HEK293T (cell line): ENCODE measurements around the gene USP22.

ENCODE experiments used
- CTCF ChIA-PET: fragments of 350-600 bp; formaldehyde crosslinking; extraction: SDS; loops from one replicate; lab custom pipeline; 2021; ENCODE audit warnings: antibody characterized with exemption, inconsistent platforms; lab: Yijun Ruan, JAX
- POLR2A ChIA-PET: fragments of 350-600 bp; formaldehyde crosslinking; extraction: SDS; loops from one replicate; lab custom pipeline; 2020; ENCODE audit warnings: antibody characterized with exemption, inconsistent platforms; lab: Yijun Ruan, JAX
- DNase-seq: peaks from one replicate; pipeline ENCODE4 v3.0.0; 2012; ENCODE audit warnings: mixed read lengths; ENCODE audit errors: extremely low spot score
- ARNT ChIP-seq: fragments of 450-650 bp; IDR thresholded peaks from 2 replicates; pipeline ENCODE4 v1.6.1; 2017; ENCODE audit warnings: mild to moderate bottlenecking
- BHLHE40 ChIP-seq: fragments of 450-650 bp; IDR thresholded peaks from 2 replicates; pipeline ENCODE4 v1.6.1; 2016; ENCODE audit warnings: mild to moderate bottlenecking, moderate library complexity, borderline replicate concordance
- CTBP1 ChIP-seq: fragments of 450-650 bp; IDR thresholded peaks from 2 replicates; pipeline ENCODE4 v1.6.1; 2016; ENCODE audit warnings: borderline replicate concordance
- ELF4 ChIP-seq: fragments of 450-650 bp; IDR thresholded peaks from 2 replicates; pipeline ENCODE4 v1.6.1; 2017; ENCODE audit warnings: antibody characterized with exemption
- FOXA1 ChIP-seq: fragments of 450-650 bp; IDR thresholded peaks from 2 replicates; pipeline ENCODE4 v1.6.1; 2016; ENCODE audit warnings: mild to moderate bottlenecking
- FOXK2 ChIP-seq: fragments of 450-650 bp; IDR thresholded peaks from 2 replicates; pipeline ENCODE4 v1.6.1; 2016; ENCODE audit warnings: mild to moderate bottlenecking
- FOXM1 ChIP-seq: fragments of 450-650 bp; IDR thresholded peaks from 2 replicates; pipeline ENCODE4 v1.6.1; 2017; ENCODE audit warnings: mild to moderate bottlenecking, borderline replicate concordance
- HDGF ChIP-seq: fragments of 450-650 bp; IDR thresholded peaks from 2 replicates; pipeline ENCODE4 v1.6.1; 2017; ENCODE audit warnings: antibody characterized with exemption, borderline replicate concordance
- L3MBTL2 ChIP-seq: fragments of 450-650 bp; conservative IDR thresholded peaks from 2 replicates; pipeline ENCODE4 v1.6.1; 2016; ENCODE audit warnings: mild to moderate bottlenecking
- LEF1 ChIP-seq: fragments of 450-650 bp; IDR thresholded peaks from 2 replicates; pipeline ENCODE4 v1.6.1; 2017; ENCODE audit warnings: mild to moderate bottlenecking, borderline replicate concordance
- NFRKB ChIP-seq: fragments of 450-650 bp; IDR thresholded peaks from 2 replicates; pipeline ENCODE4 v1.6.1; 2016; ENCODE audit warnings: mild to moderate bottlenecking, moderate library complexity
- SP1 ChIP-seq: fragments of 450-650 bp; IDR thresholded peaks from 2 replicates; pipeline ENCODE4 v1.6.1; 2017
- SUZ12 ChIP-seq: fragments of 450-650 bp; IDR thresholded peaks from 2 replicates; pipeline ENCODE4 v1.6.1; 2016; ENCODE audit warnings: mild to moderate bottlenecking
- TARDBP ChIP-seq: fragments of 450-650 bp; IDR thresholded peaks from 2 replicates; pipeline ENCODE4 v1.6.1; 2016
- ZNF384 ChIP-seq: fragments of 450-650 bp; IDR thresholded peaks from 2 replicates; pipeline ENCODE4 v1.6.1; 2016
- TF ChIP-seq, protein P1 (sequence below): fragments of 450-650 bp; IDR thresholded peaks from 2 replicates; pipeline ENCODE4 v1.6.1; 2016

USP22 gene

DNA sequence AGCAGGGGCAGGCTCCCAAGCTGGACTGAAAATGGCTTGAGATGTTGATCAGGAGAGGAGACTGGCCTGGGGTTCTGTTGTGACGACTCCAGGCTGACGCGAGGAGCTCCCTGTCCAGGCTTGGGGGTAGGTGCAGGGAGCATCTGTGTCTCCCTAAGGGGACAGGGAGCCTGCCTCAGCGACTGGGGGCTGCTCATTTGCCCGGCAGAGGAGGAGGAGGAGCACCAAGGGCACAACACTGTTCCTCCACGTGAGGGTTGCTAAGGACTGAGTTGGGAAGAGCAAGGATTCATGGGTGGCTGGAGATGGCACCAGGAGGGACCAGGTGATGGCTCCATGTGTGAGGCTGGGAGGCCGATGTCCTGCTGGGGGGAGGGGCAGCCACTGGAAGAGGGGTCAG, 53.3 kb downstream of the USP22 start:
- TF ChIP-seq NFRKB = no peak
- TF ChIP-seq FOXA1 = no peak
- no peak for TF ChIP-seq L3MBTL2
- TF ChIP-seq SUZ12 = no peak
- TF ChIP-seq ZNF384 = no peak
- TF ChIP-seq LEF1 = no peak
- TF ChIP-seq, protein P1, sequence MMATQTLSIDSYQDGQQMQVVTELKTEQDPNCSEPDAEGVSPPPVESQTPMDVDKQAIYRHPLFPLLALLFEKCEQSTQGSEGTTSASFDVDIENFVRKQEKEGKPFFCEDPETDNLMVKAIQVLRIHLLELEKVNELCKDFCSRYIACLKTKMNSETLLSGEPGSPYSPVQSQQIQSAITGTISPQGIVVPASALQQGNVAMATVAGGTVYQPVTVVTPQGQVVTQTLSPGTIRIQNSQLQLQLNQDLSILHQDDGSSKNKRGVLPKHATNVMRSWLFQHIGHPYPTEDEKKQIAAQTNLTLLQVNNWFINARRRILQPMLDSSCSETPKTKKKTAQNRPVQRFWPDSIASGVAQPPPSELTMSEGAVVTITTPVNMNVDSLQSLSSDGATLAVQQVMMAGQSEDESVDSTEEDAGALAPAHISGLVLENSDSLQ = no peak
- no peak for TF ChIP-seq TARDBP
- TF ChIP-seq ARNT = no peak
- TF ChIP-seq BHLHE40 = no peak
- TF ChIP-seq CTBP1 = no peak
- no peak for TF ChIP-seq SP1
- no peak for TF ChIP-seq FOXM1
- TF ChIP-seq HDGF = no peak
- TF ChIP-seq ELF4 = no peak
- no peak for TF ChIP-seq FOXK2
- DNase-seq = no peak
- ChIA-PET POLR2A (no interaction called here), CTCF (interaction anchor here (0.6 kb wide), 1 partner anchor 34 kb away, joined by 3 read pairs; no protein-coding TSS in a partner anchor)

DNA sequence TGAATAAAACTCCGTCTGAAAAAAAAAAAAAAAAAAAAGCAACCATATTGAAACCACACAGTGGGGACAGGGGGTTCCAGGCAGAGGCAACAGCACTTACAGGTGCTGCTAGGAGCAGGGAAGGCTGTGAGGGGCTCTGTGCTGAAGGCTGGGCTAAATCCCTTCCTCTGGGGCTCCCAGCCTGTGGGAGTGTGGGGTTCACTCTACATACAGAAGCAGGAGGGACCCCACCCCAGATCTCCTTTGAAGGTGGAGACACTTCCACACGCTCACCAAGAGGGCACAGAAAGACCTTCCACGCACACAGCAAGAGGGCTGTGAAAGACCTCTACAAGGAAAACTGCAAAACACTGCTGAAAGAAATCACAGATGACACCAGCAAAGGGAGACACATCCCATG, 53.9 kb downstream of the USP22 start:
- no peak for TF ChIP-seq ARNT
- no peak for TF ChIP-seq L3MBTL2
- TF ChIP-seq ELF4 = no peak
- no peak for TF ChIP-seq FOXM1
- no peak for TF ChIP-seq ZNF384
- no peak for TF ChIP-seq SUZ12
- TF ChIP-seq SP1 = no peak
- no peak for TF ChIP-seq FOXA1
- no peak for TF ChIP-seq NFRKB
- no peak for TF ChIP-seq TARDBP
- no peak for TF ChIP-seq FOXK2
- TF ChIP-seq CTBP1 = no peak
- no peak for TF ChIP-seq LEF1
- TF ChIP-seq, protein P1 = no peak
- no peak for TF ChIP-seq HDGF
- POLR2A ChIA-PET = no interaction called here
- CTCF ChIA-PET = interaction anchor here (0.6 kb wide), 1 partner anchor 34 kb away, joined by 3 read pairs; no protein-coding TSS in a partner anchor
- no peak for DNase-seq

DNA sequence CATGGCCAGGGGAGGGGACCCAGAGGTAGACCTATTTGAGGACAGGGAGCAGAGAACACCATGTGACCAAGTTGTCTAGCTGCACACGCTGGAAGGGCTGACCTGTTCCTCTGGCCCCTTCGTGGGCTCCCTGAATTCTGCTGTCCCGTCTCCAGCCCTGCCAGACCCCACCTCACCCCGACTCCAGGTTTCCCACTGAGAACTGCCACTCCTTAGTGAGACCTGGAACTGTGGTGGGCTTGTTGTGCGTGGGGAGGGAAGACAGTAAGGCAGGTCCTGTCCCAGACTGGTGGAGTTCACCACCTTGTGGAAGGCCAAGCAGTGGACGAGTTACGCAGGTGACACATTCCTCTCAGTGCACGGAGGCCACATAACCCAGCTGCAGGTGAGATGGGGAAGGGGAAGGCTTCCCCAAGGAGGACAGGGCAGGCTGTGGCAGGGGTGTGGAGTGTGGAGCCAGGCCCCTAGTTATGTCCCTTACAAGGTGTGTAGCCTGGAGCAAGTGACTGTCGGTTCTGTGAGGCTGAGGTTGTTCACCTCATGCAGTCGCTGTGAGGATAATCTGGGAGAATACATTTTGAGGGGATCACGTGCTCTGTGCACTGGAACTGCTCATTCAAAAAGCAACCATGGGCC, 54.7 kb downstream of the USP22 start:
- POLR2A ChIA-PET = no interaction called here
- TF ChIP-seq ELF4 (no peak), LEF1 (no peak), FOXM1 (no peak), HDGF (no peak), ARNT (no peak), SP1 (no peak), FOXK2 (no peak), ZNF384 (no peak), CTBP1 (no peak), BHLHE40 (no peak), FOXA1 (no peak), L3MBTL2 (no peak), NFRKB (no peak)
- TF ChIP-seq, protein P1 = no peak
- no peak for DNase-seq
- CTCF ChIA-PET = no interaction called here

DNA sequence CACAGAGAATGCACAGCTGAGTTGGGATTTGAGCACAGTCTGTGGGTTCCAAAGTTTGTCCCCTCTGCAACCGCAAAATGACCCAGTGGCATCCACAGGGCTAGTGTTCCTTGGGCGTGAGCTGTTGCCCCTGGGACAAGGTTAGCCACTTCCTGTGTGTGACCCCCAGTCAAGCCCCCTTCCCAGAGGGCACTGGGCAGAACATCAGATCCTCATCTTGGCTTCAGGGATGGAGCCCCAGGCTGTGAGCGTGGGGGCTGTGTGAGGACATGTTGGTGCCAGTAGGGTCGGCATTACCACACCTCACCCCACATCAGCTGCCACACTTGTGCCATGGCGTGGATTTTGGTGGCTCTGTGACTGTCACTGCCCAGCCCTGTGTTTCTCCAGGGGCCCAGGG, 55.3 kb downstream of the USP22 start:
- no peak for TF ChIP-seq HDGF
- TF ChIP-seq BHLHE40 = no peak
- no peak for TF ChIP-seq ARNT
- TF ChIP-seq TARDBP = no peak
- TF ChIP-seq FOXA1 = no peak
- no peak for TF ChIP-seq CTBP1
- TF ChIP-seq, protein P1 = no peak
- TF ChIP-seq FOXK2 = no peak
- no peak for TF ChIP-seq NFRKB
- no peak for TF ChIP-seq L3MBTL2
- TF ChIP-seq SUZ12 = no peak
- TF ChIP-seq ELF4 = no peak
- no peak for TF ChIP-seq FOXM1
- no peak for TF ChIP-seq ZNF384
- no peak for TF ChIP-seq SP1
- TF ChIP-seq LEF1 = no peak
- DNase-seq = no peak
- CTCF ChIA-PET = no interaction called here
- POLR2A ChIA-PET = no interaction called here

DNA sequence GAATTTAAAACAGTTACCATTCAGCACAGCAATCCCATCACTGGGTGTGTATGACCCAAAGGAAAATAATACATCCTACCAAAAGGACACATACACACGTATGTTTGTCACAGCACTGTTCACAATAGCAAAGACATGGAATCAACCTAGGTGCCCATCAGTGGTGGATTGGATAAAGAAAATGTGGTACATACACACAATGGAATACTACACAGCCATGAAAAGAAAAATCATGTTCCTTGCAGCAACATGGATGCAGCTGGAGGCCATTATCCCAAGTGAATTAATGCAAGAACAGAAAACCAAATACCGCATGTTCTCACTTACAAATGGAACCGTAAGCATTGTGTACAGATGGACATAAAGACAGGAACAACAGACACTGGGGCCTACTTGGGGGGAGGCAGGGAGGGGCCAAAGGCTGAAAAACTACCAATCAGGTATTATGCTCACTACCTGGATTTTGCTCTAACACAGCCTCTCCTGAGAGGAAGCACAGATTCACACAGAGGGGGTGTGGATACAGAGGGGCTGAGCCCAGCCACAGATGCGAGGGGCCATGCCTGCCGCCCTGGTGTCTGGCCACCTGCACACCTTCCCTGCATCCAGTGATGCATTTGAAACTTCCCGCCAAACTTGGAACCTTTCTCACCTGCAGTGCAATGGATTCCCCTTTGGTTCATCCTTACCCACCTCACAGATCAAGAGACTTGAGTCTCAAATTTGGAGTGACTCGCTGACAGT, 55.9 kb downstream of the USP22 start:
- no peak for DNase-seq
- CTCF ChIA-PET = no interaction called here
- TF ChIP-seq ELF4 (no peak), SUZ12 (no peak), L3MBTL2 (no peak), ARNT (no peak)
- POLR2A ChIA-PET = no interaction called here

DNA sequence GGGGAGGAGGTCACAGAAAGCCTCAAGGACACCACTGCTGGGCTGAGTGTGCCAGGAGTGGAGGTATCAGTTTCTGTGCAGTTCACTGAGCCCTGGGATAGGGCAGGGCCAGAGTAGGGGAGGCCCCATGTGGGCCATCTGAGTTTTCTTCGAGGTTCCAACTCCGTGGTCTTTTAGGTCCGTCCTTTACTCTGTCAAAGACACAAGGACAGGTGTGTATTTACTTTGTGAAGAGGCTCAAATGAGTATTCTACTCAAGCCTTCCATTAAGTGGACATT, 59.5 kb downstream of the USP22 start:
- ChIA-PET POLR2A (no interaction called here), CTCF (no interaction called here)
- TF ChIP-seq TARDBP (no peak), FOXA1 (no peak), CTBP1 (no peak), ELF4 (no peak), FOXM1 (no peak), FOXK2 (no peak), NFRKB (no peak), SUZ12 (no peak), SP1 (no peak), ZNF384 (no peak), ARNT (no peak), BHLHE40 (no peak), L3MBTL2 (no peak), LEF1 (no peak), HDGF (no peak)
- TF ChIP-seq, protein P1 = no peak
- no peak for DNase-seq
